Chondrocyte (in vitro differentiated cells): ENCODE results near the gene OPRD1. TPM values are rescaled to one million over a fixed set of nuclear protein-coding genes. Genes with fewer than 3 reads are reported as not detected.
"Not testable (repeated sequence)": the region's sequence is repeated elsewhere in the genome, so short reads cannot be mapped to it uniquely, and the experiment has no call there.

Source experiments
- DNase-seq: peaks from one replicate; pipeline ENCODE4 v3.0.0; 2021; ENCODE audit warnings: mixed read lengths, low spot score
- H3K27ac Mint-ChIP-seq: one replicate; pipeline ENCODE4 v1.8.0; 2021; ENCODE audit warnings: mild to moderate bottlenecking, moderate library complexity, mixed read lengths; ENCODE audit not compliant: unreplicated experiment
- H3K27me3 Mint-ChIP-seq: 2 replicates; pipeline ENCODE4 v1.8.0; 2021; ENCODE audit warnings: low read depth, mixed read lengths
- H3K36me3 Mint-ChIP-seq: 2 replicates; pipeline ENCODE4 v1.8.0; 2021; ENCODE audit warnings: low read depth, mixed read lengths
- H3K4me1 Mint-ChIP-seq: 2 replicates; pipeline ENCODE4 v1.8.0; 2021; ENCODE audit warnings: low read depth, mild to moderate bottlenecking, mixed read lengths
- H3K4me3 Mint-ChIP-seq: one replicate; pipeline ENCODE4 v1.8.0; 2021; ENCODE audit warnings: mild to moderate bottlenecking, moderate library complexity, mixed read lengths; ENCODE audit not compliant: unreplicated experiment
- H3K9me3 Mint-ChIP-seq: 2 replicates; pipeline ENCODE4 v1.8.0; 2021; ENCODE audit warnings: low read depth, mixed read lengths
- total RNA-seq: library from RNA; stranded (reverse); gene quantifications from 3 replicates; pipeline ENCODE4 v1.2.1, GENCODE V29; 2021
- TF ChIP-seq, protein P1 (sequence below): fragments of 200-600 bp; sonication (generic); IDR thresholded peaks from 2 replicates; pipeline ENCODE4 v1.5.0; 2021; ENCODE audit warnings: antibody characterized with exemption, mild to moderate bottlenecking, moderate library complexity

OPRD1 gene
- total RNA-seq, 1 donor from 2014 or later = 0.22 TPM

DNA sequence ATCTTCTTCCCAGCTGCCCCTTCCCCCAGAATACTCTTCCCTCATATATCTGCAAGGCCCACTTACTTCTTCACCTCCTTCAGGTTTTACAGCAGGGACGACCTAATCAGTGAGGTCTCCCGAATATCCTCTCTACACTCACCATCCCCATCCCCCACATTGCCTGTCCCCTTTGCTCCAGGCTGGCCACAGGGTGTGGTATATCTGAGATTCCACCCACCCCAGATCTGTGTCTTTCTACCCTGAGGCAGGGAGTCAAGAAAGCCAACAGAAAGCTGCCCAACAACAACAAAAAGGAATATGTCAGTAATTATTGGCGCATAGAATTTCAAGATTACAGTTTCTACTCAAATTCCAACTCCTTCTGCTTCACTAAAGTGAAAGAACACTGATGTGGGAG, 30.0 kb upstream of the OPRD1 start:
- H3K27me3 Mint-ChIP-seq = no peaks in the 10 kb centered on the region
- DNase-seq = no peak

GRCh38 chr1:28783363-28783762, 28.6 kb upstream of the OPRD1 start:
- Mint-ChIP-seq H3K4me3 (no peak overlapping the region), H3K27me3 (no peaks in the 10 kb centered on the region), H3K36me3 (no peaks in the 10 kb centered on the region), H3K9me3 (no peaks in the 10 kb centered on the region), H3K27ac (no peak overlapping the region), H3K4me1 (peaks cover 24% of the 10 kb centered on the region)
- TF ChIP-seq, protein P1, sequence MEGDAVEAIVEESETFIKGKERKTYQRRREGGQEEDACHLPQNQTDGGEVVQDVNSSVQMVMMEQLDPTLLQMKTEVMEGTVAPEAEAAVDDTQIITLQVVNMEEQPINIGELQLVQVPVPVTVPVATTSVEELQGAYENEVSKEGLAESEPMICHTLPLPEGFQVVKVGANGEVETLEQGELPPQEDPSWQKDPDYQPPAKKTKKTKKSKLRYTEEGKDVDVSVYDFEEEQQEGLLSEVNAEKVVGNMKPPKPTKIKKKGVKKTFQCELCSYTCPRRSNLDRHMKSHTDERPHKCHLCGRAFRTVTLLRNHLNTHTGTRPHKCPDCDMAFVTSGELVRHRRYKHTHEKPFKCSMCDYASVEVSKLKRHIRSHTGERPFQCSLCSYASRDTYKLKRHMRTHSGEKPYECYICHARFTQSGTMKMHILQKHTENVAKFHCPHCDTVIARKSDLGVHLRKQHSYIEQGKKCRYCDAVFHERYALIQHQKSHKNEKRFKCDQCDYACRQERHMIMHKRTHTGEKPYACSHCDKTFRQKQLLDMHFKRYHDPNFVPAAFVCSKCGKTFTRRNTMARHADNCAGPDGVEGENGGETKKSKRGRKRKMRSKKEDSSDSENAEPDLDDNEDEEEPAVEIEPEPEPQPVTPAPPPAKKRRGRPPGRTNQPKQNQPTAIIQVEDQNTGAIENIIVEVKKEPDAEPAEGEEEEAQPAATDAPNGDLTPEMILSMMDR = peak; percentile 11
- DNase-seq = no peak

More for the DNA sequence above, 30.0 kb upstream of the OPRD1 start:
- Mint-ChIP-seq H3K4me3 (no peak overlapping the region), H3K9me3 (no peaks in the 10 kb centered on the region), H3K4me1 (peaks cover 24% of the 10 kb centered on the region), H3K36me3 (no peaks in the 10 kb centered on the region), H3K27ac (no peak overlapping the region)
- TF ChIP-seq, protein P1 = no peak

DNA sequence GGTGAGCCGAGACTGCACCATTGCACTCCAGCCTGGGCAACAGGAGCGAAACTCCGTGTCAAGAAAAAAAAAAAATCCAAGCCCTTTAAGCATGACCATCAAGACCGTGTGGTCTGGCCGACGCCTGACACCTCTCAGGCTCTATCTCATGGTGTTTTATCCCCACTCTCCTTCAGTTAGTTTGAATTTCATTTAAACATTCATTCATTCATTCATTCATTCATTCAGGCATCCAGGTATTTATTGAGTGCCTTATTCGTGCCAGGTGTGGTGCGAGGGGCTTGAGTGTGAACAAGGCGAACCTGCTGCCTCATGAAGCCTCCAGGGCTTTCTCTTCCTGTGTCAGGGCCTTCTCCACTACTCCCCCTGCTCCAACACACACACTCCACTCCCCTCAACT, 22.6 kb upstream of the OPRD1 start:
- TF ChIP-seq, protein P1 = no peak
- Mint-ChIP-seq H3K4me1 (peaks cover 9% of the 10 kb centered on the region), H3K27me3 (no peaks in the 10 kb centered on the region), H3K9me3 (no peaks in the 10 kb centered on the region), H3K4me3 (no peak overlapping the region), H3K36me3 (no peaks in the 10 kb centered on the region), H3K27ac (no peak overlapping the region)
- DNase-seq = peak; percentile 28

GRCh38 chr1:28789816-28790215, 22.2 kb upstream of the OPRD1 start:
- no peak for DNase-seq
- Mint-ChIP-seq H3K27me3 (no peaks in the 10 kb centered on the region), H3K4me3 (no peak overlapping the region), H3K9me3 (no peaks in the 10 kb centered on the region), H3K4me1 (peaks cover 9% of the 10 kb centered on the region), H3K36me3 (no peaks in the 10 kb centered on the region), H3K27ac (no peak overlapping the region)
- TF ChIP-seq, protein P1 = no peak

DNA sequence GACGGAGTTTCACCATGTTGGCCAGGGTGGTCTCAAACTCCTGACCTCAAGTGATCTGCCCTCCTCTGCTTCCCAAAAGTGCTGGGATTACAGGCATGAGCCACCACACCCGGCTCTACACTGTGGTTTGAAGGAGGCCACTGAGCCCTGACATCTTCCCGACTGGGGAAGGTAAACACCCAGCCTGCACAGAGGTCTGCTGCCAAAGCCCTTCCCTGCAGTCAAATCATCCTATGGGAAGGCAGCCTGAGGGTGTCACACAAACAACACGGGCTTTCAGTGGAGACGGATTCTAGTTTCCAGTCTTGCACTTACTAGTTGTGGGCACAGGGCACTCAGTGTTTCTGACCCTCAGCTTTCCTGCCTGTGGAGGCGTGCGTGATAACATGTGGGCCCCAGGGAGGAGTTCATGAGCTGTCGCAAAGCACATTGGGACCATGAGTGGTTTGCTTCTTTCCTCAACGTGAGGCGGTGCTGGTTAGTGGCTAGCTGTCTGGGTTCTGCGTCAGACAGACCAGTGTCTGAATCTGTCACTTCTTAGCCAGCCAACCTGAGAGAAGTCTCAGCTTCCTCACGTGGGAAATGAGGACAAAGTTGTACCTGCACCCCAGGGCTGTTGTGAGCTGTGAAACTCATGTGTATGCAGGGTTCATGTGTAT, 21.5 kb upstream of the OPRD1 start:
- DNase-seq = no peak

DNA sequence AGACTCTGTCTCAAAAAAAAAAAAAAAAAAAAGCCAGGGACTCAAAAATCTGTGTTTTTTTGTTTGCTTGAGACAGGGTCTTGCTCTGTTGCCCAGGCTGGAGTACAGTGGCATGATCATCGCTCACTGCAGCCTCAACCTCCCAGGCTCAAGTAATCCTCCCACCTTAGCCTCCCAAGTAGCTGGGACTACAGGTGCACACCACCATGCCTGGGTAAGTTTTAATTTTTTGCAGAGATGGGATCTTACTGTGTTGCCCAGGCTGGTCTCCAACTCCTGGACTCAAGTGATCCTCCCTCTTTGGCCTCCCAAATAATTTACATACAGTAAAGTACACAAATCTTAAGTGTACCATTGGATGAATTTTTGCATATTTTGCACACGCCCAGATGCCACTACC, 20.0 kb upstream of the OPRD1 start:
- H3K27me3 Mint-ChIP-seq, H3K4me3 Mint-ChIP-seq, H3K9me3 Mint-ChIP-seq, H3K4me1 Mint-ChIP-seq, H3K36me3 Mint-ChIP-seq, H3K27ac Mint-ChIP-seq, DNase-seq: not testable (repeated sequence)

More for the DNA sequence above, 21.5 kb upstream of the OPRD1 start:
- H3K27ac Mint-ChIP-seq = no peak overlapping the region
- H3K4me3 Mint-ChIP-seq = no peak overlapping the region
- H3K9me3 Mint-ChIP-seq = no peaks in the 10 kb centered on the region
- TF ChIP-seq, protein P1 = no peak
- no peaks in the 10 kb centered on the region for H3K36me3 Mint-ChIP-seq
- peaks cover 3% of the 10 kb centered on the region for H3K4me1 Mint-ChIP-seq
- H3K27me3 Mint-ChIP-seq = no peaks in the 10 kb centered on the region
